Measurements from ENCODE around the gene SPTBN5.

Gene SPTBN5

GRCh38 chr15:41874736-41875135, 19.1 kb downstream of the SPTBN5 start:
- Histone ChIP-seq H3K9me3 (no peaks in the 10 kb centered on the region), H3K36me3 (no peaks in the 10 kb centered on the region), H3K27ac (no peak overlapping the region), H3K4me3 (ENCODE audit: low read depth in 1 of 2, low read length in 1 of 2) (no peak overlapping the region), H3K4me1 (ENCODE audit: control insufficient read depth in 1 of 2, insufficient read depth in 1 of 2, low read depth in 1 of 2, low read length in 1 of 2) (no peaks in the 10 kb centered on the region), H3K27me3 (peaks cover 6% of the 10 kb centered on the region)
- TF ChIP-seq CTCF (IDR thresholded peaks at IDR 0.05): no peak

- H3K36me3 ChIP-seq: no peaks in the 10 kb centered on the region
- no peaks in the 10 kb centered on the region for H3K27me3 ChIP-seq
- H3K27ac ChIP-seq: no peak overlapping the region
- no peaks in the 10 kb centered on the region for H3K9me3 ChIP-seq
- TF ChIP-seq CTCF (IDR thresholded peaks at IDR 0.05): no peak
- H3K4me3 ChIP-seq (ENCODE audit: low read depth in 1 of 2, low read length in 1 of 2): no peak overlapping the region
- no peaks in the 10 kb centered on the region for H3K4me1 ChIP-seq (ENCODE audit: control insufficient read depth in 1 of 2, insufficient read depth in 1 of 2, low read depth in 1 of 2, low read length in 1 of 2)
Observed at GRCh38 chr15:41873711-41874110, 20.1 kb downstream of the SPTBN5 start.

- Histone ChIP-seq H3K9me3 (no peaks in the 10 kb centered on the region), H3K4me3 (ENCODE audit: low read depth in 1 of 2, low read length in 1 of 2) (no peak overlapping the region), H3K27ac (no peak overlapping the region), H3K27me3 (no peaks in the 10 kb centered on the region), H3K36me3 (no peaks in the 10 kb centered on the region), H3K4me1 (ENCODE audit: control insufficient read depth in 1 of 2, insufficient read depth in 1 of 2, low read depth in 1 of 2, low read length in 1 of 2) (no peaks in the 10 kb centered on the region)
- no peak for TF ChIP-seq CTCF (IDR thresholded peaks at IDR 0.05)
Observed at GRCh38 chr15:41872166-41872747, 21.6 kb downstream of the SPTBN5 start.

GRCh38 chr15:41871175-41871905, 22.5 kb downstream of the SPTBN5 start:
- TF ChIP-seq CTCF (IDR thresholded peaks at IDR 0.05): no peak
- Histone ChIP-seq H3K4me1 (ENCODE audit: control insufficient read depth in 1 of 2, insufficient read depth in 1 of 2, low read depth in 1 of 2, low read length in 1 of 2) (no peaks in the 10 kb centered on the region), H3K9me3 (no peaks in the 10 kb centered on the region), H3K36me3 (no peaks in the 10 kb centered on the region), H3K27ac (no peak overlapping the region), H3K4me3 (ENCODE audit: low read depth in 1 of 2, low read length in 1 of 2) (no peak overlapping the region), H3K27me3 (no peaks in the 10 kb centered on the region)

- no peaks in the 10 kb centered on the region for H3K9me3 ChIP-seq
- TF ChIP-seq CTCF (IDR thresholded peaks at IDR 0.05): no peak
- no peak overlapping the region for H3K4me3 ChIP-seq (ENCODE audit: low read depth in 1 of 2, low read length in 1 of 2)
- no peak overlapping the region for H3K27ac ChIP-seq
- no peaks in the 10 kb centered on the region for H3K4me1 ChIP-seq (ENCODE audit: control insufficient read depth in 1 of 2, insufficient read depth in 1 of 2, low read depth in 1 of 2, low read length in 1 of 2)
- no peaks in the 10 kb centered on the region for H3K36me3 ChIP-seq
- H3K27me3 ChIP-seq: no peaks in the 10 kb centered on the region
Observed at GRCh38 chr15:41870689-41871081, 23.2 kb downstream of the SPTBN5 start.
